OCI-LY3 (cell line): ENCODE results near the gene ZCCHC14.

ENCODE experiments used
- CTCF ChIP-seq: fragments of 200-600, 300-600 bp; sonication (generic); IDR thresholded peaks from 2 replicates; pipeline ENCODE4 v1.5.1; 2014; ENCODE audit warnings: antibody characterized with exemption, low read length, low read depth
- EZH2phosphoT487 ChIP-seq: fragments of 200-600 bp; shearing (Covaris generic); IDR thresholded peaks from 2 replicates; pipeline ENCODE4 v1.6.1; 2018; ENCODE audit warnings: antibody characterized with exemption, mixed run types, low read depth

GRCh38 chr16:87459833-87460232 is 33.0 kb downstream of the ZCCHC14 start:
- TF ChIP-seq CTCF = no peak
- no peak for TF ChIP-seq EZH2phosphoT487
